Measurements from ENCODE around the gene CEP57L1. TPM values are rescaled to one million over a fixed set of nuclear protein-coding genes. Genes with fewer than 3 reads are reported as not detected.
A peak's percentile ranks its signal among the peaks of the same experiment; 100 is the strongest.

Gene CEP57L1
- total RNA-seq, 4 donors from 2014 or later, result 8.6 to 25.6 (median 23.5) TPM

DNA sequence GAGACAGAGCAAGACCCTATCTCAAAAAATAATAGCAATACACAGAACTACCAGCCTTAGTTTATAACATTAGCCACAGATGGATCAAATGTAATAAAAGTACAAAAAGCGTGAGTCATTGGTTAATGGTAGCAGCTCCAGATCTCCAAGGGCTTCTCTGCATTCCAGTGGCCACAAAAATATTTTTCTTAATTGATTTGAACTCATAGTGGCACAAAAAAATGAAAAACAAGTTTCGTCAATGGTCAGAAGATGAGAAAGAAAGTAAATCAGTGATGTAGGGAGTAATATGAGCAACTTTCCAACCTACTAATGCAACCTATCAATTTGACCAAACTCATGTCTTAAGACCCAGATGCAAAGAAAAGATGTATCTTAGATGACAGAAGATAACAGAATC lies 79.6 kb downstream of the CEP57L1 start:
- Histone ChIP-seq H3K9me3 (no peaks in the 10 kb centered on the region), H3K27me3 (no peaks in the 10 kb centered on the region), H3K27ac (no peak overlapping the region), H3K36me3 (no peaks in the 10 kb centered on the region), H3K4me1 (no peaks in the 10 kb centered on the region), H3K4me3 (no peak overlapping the region)
- no peak for TF ChIP-seq POLR2A (IDR thresholded peaks at IDR 0.05)
- TF ChIP-seq, protein P1, sequence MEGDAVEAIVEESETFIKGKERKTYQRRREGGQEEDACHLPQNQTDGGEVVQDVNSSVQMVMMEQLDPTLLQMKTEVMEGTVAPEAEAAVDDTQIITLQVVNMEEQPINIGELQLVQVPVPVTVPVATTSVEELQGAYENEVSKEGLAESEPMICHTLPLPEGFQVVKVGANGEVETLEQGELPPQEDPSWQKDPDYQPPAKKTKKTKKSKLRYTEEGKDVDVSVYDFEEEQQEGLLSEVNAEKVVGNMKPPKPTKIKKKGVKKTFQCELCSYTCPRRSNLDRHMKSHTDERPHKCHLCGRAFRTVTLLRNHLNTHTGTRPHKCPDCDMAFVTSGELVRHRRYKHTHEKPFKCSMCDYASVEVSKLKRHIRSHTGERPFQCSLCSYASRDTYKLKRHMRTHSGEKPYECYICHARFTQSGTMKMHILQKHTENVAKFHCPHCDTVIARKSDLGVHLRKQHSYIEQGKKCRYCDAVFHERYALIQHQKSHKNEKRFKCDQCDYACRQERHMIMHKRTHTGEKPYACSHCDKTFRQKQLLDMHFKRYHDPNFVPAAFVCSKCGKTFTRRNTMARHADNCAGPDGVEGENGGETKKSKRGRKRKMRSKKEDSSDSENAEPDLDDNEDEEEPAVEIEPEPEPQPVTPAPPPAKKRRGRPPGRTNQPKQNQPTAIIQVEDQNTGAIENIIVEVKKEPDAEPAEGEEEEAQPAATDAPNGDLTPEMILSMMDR (IDR thresholded peaks at IDR 0.05), result no peak
- DNase-seq, result no peak

DNA sequence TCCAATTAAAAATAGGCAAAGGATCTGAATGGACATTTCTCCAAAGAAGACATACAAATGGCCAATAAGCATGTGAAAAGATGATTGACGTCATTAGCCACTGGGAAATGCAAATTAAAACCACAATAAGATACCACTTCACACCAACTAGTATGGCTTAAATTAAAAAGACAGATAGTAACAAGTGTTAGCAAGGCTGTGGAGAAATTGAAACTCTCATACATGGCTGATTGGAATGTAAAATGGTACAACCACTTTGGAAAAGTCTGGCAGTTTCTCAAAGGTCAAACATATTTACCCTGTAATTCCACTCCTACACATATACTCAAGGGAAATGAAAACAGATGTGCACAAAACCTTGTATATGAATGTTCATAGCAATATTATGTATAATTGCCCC lies 83.6 kb downstream of the CEP57L1 start:
- no peak overlapping the region for H3K4me3 ChIP-seq
- no peak for TF ChIP-seq POLR2A (IDR thresholded peaks at IDR 0.05)
- TF ChIP-seq, protein P1 (IDR thresholded peaks at IDR 0.05), result no peak
- H3K27ac ChIP-seq, result no peak overlapping the region
- H3K9me3 ChIP-seq, result no peaks in the 10 kb centered on the region
- H3K27me3 ChIP-seq, result no peaks in the 10 kb centered on the region
- DNase-seq, result no peak
- H3K36me3 ChIP-seq, result no peaks in the 10 kb centered on the region
- H3K4me1 ChIP-seq, result no peaks in the 10 kb centered on the region

DNA sequence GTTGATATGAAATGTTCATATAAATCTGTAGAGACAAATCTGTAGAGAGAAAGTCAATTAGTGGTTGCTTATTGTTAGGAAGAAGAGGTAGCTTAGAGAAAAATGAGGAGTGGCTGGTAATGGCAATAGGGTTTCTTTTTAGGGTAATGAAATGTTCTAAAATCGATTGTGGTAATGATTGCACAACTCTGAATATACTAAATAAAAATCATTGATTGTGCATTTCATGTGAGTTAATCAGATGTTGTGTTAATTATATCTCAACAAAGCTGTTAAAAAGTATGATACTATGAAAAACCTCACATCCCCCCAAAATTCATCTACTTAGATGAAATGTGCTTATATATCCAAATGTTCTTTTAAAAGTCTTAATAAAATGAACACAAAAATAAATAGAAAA lies 84.2 kb downstream of the CEP57L1 start:
- Histone ChIP-seq H3K4me1 (no peaks in the 10 kb centered on the region), H3K9me3 (no peaks in the 10 kb centered on the region), H3K27me3 (no peaks in the 10 kb centered on the region), H3K36me3 (no peaks in the 10 kb centered on the region), H3K4me3 (no peak overlapping the region), H3K27ac (no peak overlapping the region)
- no peak for DNase-seq
- TF ChIP-seq POLR2A (IDR thresholded peaks at IDR 0.05), result no peak
- TF ChIP-seq, protein P1 (IDR thresholded peaks at IDR 0.05), result no peak

DNA sequence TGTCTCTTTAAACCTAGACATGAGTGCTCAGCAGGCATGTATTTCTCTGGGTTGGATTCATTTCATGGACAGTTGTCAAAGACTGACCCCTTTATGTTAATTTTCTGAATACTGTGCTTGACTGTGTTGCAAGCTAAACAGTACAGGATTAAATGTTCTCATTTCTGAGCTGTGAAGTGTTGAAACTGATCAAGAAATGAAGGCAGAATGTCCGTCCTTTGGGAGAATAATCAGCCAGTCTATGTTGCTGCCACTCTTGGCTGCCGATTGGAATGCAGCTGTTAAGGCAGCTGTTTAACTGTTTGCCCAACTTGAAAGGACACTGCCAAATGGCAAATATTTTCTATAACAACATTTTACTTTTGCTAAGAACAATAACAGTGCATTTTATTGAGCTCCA lies 87.3 kb downstream of the CEP57L1 start:
- Histone ChIP-seq H3K36me3 (no peaks in the 10 kb centered on the region), H3K9me3 (no peaks in the 10 kb centered on the region), H3K27me3 (no peaks in the 10 kb centered on the region), H3K4me1 (no peaks in the 10 kb centered on the region), H3K27ac (no peak overlapping the region), H3K4me3 (no peak overlapping the region)
- TF ChIP-seq, protein P1 (IDR thresholded peaks at IDR 0.05), result no peak
- TF ChIP-seq POLR2A (IDR thresholded peaks at IDR 0.05), result no peak
- DNase-seq, result no peak

DNA sequence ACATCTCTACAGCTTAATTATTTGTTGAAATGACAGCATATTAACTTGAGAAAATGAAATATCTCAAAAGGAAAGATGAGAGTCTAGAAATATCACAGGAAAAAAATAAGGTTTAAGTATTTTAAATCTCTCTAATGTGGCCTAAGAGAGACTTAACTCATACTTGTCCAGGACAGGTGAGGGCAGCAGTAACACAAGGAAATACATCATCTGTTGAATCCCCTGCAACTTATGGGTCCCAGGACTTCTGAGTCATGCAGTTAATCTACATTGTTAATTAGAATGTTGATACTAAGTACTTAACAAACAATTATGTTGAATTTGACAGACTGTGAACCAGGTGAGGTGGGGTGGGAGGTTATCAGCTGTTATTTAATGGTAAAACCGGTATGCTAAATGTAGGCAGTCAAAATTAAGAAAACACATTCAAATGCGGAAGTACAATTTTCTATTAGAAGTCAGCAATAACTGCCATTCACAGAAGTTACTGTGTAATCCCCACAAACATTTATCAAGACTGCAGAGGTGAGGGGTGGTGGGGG lies 87.9 kb downstream of the CEP57L1 start:
- TF ChIP-seq, protein P1 (IDR thresholded peaks at IDR 0.05), result peak in 3 of 6 experiments; percentile 5 to 42 (median 16)
- TF ChIP-seq POLR2A (IDR thresholded peaks at IDR 0.05), result no peak
- Histone ChIP-seq H3K9me3 (no peaks in the 10 kb centered on the region), H3K4me1 (no peaks in the 10 kb centered on the region), H3K27ac (no peak overlapping the region), H3K4me3 (no peak overlapping the region), H3K36me3 (no peaks in the 10 kb centered on the region), H3K27me3 (no peaks in the 10 kb centered on the region)
- no peak for DNase-seq

DNA sequence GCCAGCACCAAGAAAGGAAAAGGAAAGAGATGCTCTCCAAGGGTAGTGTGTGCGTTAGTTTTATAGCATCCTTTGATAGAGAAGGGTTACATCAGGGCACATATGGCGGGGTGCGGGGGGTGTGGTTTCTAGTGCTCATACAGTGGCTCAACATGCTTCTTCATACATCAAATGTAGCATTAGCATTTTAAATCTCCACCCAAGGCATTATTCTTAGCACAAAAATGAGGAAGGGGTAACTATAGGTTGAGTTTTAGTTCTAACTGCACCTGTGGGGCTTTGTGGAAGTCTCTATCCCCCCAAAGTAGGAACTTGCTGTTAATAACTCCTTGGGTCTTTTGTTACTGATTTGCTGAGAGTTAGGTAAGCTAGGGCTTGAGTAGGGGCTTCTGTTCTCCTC lies 89.3 kb downstream of the CEP57L1 start:
- Histone ChIP-seq H3K27ac (no peak overlapping the region), H3K4me1 (no peaks in the 10 kb centered on the region), H3K4me3 (no peak overlapping the region), H3K27me3 (no peaks in the 10 kb centered on the region), H3K9me3 (no peaks in the 10 kb centered on the region), H3K36me3 (no peaks in the 10 kb centered on the region)
- DNase-seq, result no peak
- TF ChIP-seq, protein P1 (IDR thresholded peaks at IDR 0.05), result no peak
- no peak for TF ChIP-seq POLR2A (IDR thresholded peaks at IDR 0.05)

Data from Peyer's patch (tissue), 4 donors.